GM12873 (cell line): ENCODE results near the gene SLC22A1.

ENCODE experiments used
- CTCF ChIP-seq: IDR thresholded peaks from 2 replicates; pipeline ENCODE4 v1.5.1; 2012; ENCODE audit warnings: low read depth, mild to moderate bottlenecking, moderate library complexity, low read length, control low read depth; ENCODE audit not compliant: insufficient read depth; ENCODE audit errors: missing control alignments

SLC22A1 gene

GRCh38 chr6:160121558-160121957 lies at the start of gene SLC22A1:
Gene SLC22A1, plus strand, starts transcription at chr6:160121815. Its CDS starts 121 bp downstream, at chr6:160121936.
- TF ChIP-seq CTCF, result no peak

- no peak for TF ChIP-seq CTCF
Measured at GRCh38 chr6:160073272-160073671, 48.3 kb upstream of the SLC22A1 start.

GRCh38 chr6:160076009-160076408 lies 45.6 kb upstream of the SLC22A1 start:
- no peak for TF ChIP-seq CTCF

GRCh38 chr6:160077024-160077423 lies 44.6 kb upstream of the SLC22A1 start:
- TF ChIP-seq CTCF, result no peak

- TF ChIP-seq CTCF, result no peak
Measured at GRCh38 chr6:160077526-160077925, 44.1 kb upstream of the SLC22A1 start.

GRCh38 chr6:160078883-160079685 lies 42.5 kb upstream of the SLC22A1 start:
- TF ChIP-seq CTCF, result no peak

GRCh38 chr6:160079686-160080043 lies 42.0 kb upstream of the SLC22A1 start:
- no peak for TF ChIP-seq CTCF

- no peak for TF ChIP-seq CTCF
Measured at GRCh38 chr6:160080097-160080496, 41.5 kb upstream of the SLC22A1 start.
